GM12878 (cell line): ENCODE data around the gene SFMBT1. TPM values are rescaled to one million over a fixed set of nuclear protein-coding genes. Genes with fewer than 3 reads are reported as not detected.

Source experiments
- ATAC-seq: fragments of 200-7000 bp; cut with Tn5 transposase; 3 replicates; pipeline ENCODE4 v1.9.1; 2020; ENCODE audit warnings: mild to moderate bottlenecking, moderate library complexity
- BruUV-seq: library from RNA; stranded (reverse); fragments of 400-500 nt; replicated peaks from 2 replicates; lab custom pipeline; 2021; lab: Mats Ljungman, UMichigan
- CTCF ChIA-PET: fragments of 300-600 bp; sonication (Branson Sonifier 250); formaldehyde crosslinking; extraction: SDS; loops from one replicate; lab custom pipeline; 2021; ENCODE audit warnings: inconsistent platforms; lab: Yijun Ruan, JAX
- POLR2A ChIA-PET: fragments of 350-600 bp; formaldehyde crosslinking; extraction: SDS; loops from one replicate; lab custom pipeline; 2021; ENCODE audit warnings: inconsistent platforms; lab: Charles Lee
- RAD21 ChIA-PET: fragments of 300-600 bp; sonication (Branson Sonifier 250); formaldehyde crosslinking; loops from one replicate; lab custom pipeline; 2023; ENCODE audit warnings: antibody characterized with exemption; ENCODE audit not compliant: unreplicated experiment; lab: Charles Lee
- SMC1A ChIA-PET: fragments of 300-600 bp; sonication (Branson Sonifier 250); formaldehyde crosslinking; loops from one replicate; lab custom pipeline; 2023; ENCODE audit not compliant: unreplicated experiment, uncharacterized antibody; lab: Charles Lee
- DNase-seq: peaks from one replicate; pipeline ENCODE4 v3.0.0-alpha.2; 2011; ENCODE audit warnings: low read depth, low spot score
- FAIRE-seq: peaks from 3 replicates; lab custom pipeline; 2011; peaks lifted over from hg19 to GRCh38; lab: Jason Lieb, UNC
- H2AFZ ChIP-seq: 2 replicates; pipeline ENCODE4 v1.6.0; 2011; ENCODE audit warnings: low read depth, low read length, control low read depth; ENCODE audit not compliant: control insufficient read depth
- H3K27ac ChIP-seq: 2 replicates; pipeline ENCODE4 v1.5.1; 2011; ENCODE audit warnings: control low read depth; ENCODE audit not compliant: control insufficient read depth, insufficient read depth
- H3K27me3 ChIP-seq, 2 experiments: replicated peaks in 1 of 2; 2 replicates each; pipeline versions ENCODE4 v1.6.0 to v1.6.1; 2011; ENCODE audit warnings: low read length in 1 of 2; ENCODE audit not compliant: control insufficient read depth in 2 of 2, insufficient read depth in 2 of 2
- H3K36me3 ChIP-seq, 2 experiments: 2 replicates each; pipeline ENCODE4 v1.5.1; 2011; ENCODE audit warnings: low read length in 1 of 2; ENCODE audit not compliant: control insufficient read depth in 2 of 2, insufficient read depth in 2 of 2
- H3K4me1 ChIP-seq: 2 replicates; pipeline ENCODE4 v1.6.1; 2011; ENCODE audit warnings: mild to moderate bottlenecking, low read length, moderate library complexity, mixed read lengths; ENCODE audit not compliant: control insufficient read depth, insufficient read depth
- H3K4me2 ChIP-seq: 2 replicates; pipeline ENCODE4 v1.6.0; 2011; ENCODE audit warnings: control low read depth; ENCODE audit not compliant: control insufficient read depth, insufficient read depth
- H3K4me3 ChIP-seq: fragments of 200-600 bp; sonication (generic); 2 replicates; pipeline ENCODE4 v1.5.1; 2016
- H3K79me2 ChIP-seq: 2 replicates; pipeline ENCODE4 v1.6.0; 2011; ENCODE audit warnings: low read length; ENCODE audit not compliant: control insufficient read depth, insufficient read depth
- H3K9ac ChIP-seq: 2 replicates; pipeline ENCODE4 v1.8.0; 2011; ENCODE audit warnings: low read length, control low read depth, mixed read lengths; ENCODE audit not compliant: control insufficient read depth, insufficient read depth
- H3K9me3 ChIP-seq: replicated peaks from 3 replicates; pipeline ENCODE4 v1.5.1; 2011; ENCODE audit warnings: mild to moderate bottlenecking, low read length; ENCODE audit not compliant: control insufficient read depth, insufficient read depth
- H4K20me1 ChIP-seq: 2 replicates; pipeline ENCODE4 v1.6.0; 2011; ENCODE audit not compliant: control insufficient read depth, insufficient read depth
- CHD4 ChIP-seq: fragments of 200-600 bp; sonication (generic); IDR thresholded peaks from 2 replicates; pipeline ENCODE4 v1.6.1; 2016; ENCODE audit warnings: mild to moderate bottlenecking
- IRF4 ChIP-seq: IDR thresholded peaks from 2 replicates; pipeline ENCODE4 v1.6.1; 2011; ENCODE audit warnings: low read depth, low read length
- JUND ChIP-seq: IDR thresholded peaks from 2 replicates; pipeline ENCODE4 v1.6.1; 2012; ENCODE audit warnings: low read depth, mild to moderate bottlenecking, low read length, improper control_type of control experiment, moderate library complexity
- NFXL1 ChIP-seq: fragments of 450-650 bp; IDR thresholded peaks from 2 replicates; pipeline ENCODE4 v1.6.1; 2017; ENCODE audit warnings: antibody characterized with exemption, mild to moderate bottlenecking, borderline replicate concordance
- ZNF274 ChIP-seq: IDR thresholded peaks from one replicate; pipeline ENCODE4 v1.8.0; 2011; ENCODE audit not compliant: insufficient read length, insufficient read depth
- WGBS: methylation state at CpG from one replicate; pipeline ENCODE4 v1.1.6; 2016; ENCODE audit warnings: low lambda C conversion rate; ENCODE audit not compliant: insufficient replicate concordance, insufficient coverage; ENCODE audit errors: missing lambda C conversion rate; 5-methylcytosine and 5-hydroxymethylcytosine counted together
- in situ Hi-C: fragments of 300-500 bp; cut with MboI; formaldehyde crosslinking; loops from 9 replicates; pipeline ENCODE4 v1.14.3; 2018; ENCODE audit warnings: mixed read lengths
- intact Hi-C: fragments of 100-400 bp; cut with micrococcal nuclease; formaldehyde crosslinking; loops from one replicate; pipeline ENCODE4 v1.14.2; 2022; ENCODE audit not compliant: unreplicated experiment
- polyA plus RNA-seq, 11 experiments: library from polyadenylated mRNA; depleted of rRNA in 4 of 11; unstranded in 6 of 11; stranded (reverse) in 5 of 11; fragments of >200 nt; fragmentation: Nextera tagmentation in 4 of 11; fragmentation: Illumina TruSeq in 1 of 11; extraction: Ambion mirVana in 4 of 11; extraction: Trizol in 1 of 11; gene quantifications; 1 replicate in 1 of 11; 2 replicates in 10 of 11; pipeline versions ENCODE4 v1.2.1 to v1.2.3, GENCODE V29; 2011 to 2016; ENCODE audit warnings: inconsistent platforms in 2 of 11, missing spikeins in 2 of 11, low read depth in 1 of 11
- total RNA-seq, 4 experiments: library from RNA; depleted of rRNA in 3 of 4; stranded (reverse); fragments of >200 nt in 3 of 4; fragmentation: Illumina TruSeq in 1 of 4; extraction: Trizol in 1 of 4; gene quantifications; 2 replicates each; pipeline versions ENCODE4 v1.2.1 to v1.2.3, GENCODE V29; 2013 to 2021
- TF ChIP-seq, protein P1 (sequence below): fragments of 450-650 bp; IDR thresholded peaks from 2 replicates; pipeline ENCODE4 v1.6.1; 2018; ENCODE audit warnings: mild to moderate bottlenecking, low read depth, moderate library complexity; ENCODE audit not compliant: partially characterized antibody
- TF ChIP-seq, protein P2 (sequence below): fragments of 450-650 bp; formaldehyde crosslinking; IDR thresholded peaks from 2 replicates; pipeline ENCODE4 v1.4.0; 2020; ENCODE audit warnings: mild to moderate bottlenecking, moderate library complexity
- TF ChIP-seq, protein P3 (sequence below): fragments of 450-650 bp; conservative IDR thresholded peaks from 2 replicates; pipeline ENCODE4 v1.6.1; 2017; ENCODE audit warnings: mild to moderate bottlenecking, moderate library complexity

Gene SFMBT1
- total and polyA plus RNA-seq, 10 of the 15 experiments (the other 5 are each of a cell fraction or from before 2014, with no cell fraction given): 3.2 to 19.5 (median 11.4) TPM

DNA sequence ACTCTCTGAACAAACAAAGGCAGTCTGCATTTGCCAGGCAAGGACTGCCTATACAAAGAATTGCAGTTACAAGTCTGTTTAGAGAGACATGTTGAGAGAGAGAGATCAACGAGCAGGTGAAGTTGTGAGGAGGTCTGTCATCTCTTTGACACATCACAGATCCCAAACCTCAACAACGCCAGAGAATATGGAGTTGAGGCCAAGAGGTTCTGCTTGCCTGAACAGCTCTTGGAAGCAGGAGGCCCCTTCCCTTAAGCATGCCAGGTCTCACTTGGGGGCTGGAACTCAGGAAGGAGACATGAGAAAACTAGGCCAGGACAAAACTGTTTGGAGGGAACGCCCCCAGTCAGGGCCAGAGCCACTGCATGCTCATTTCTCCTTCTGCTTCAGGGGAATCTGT is 188.7 kb downstream of the SFMBT1 start:
- Histone ChIP-seq H3K27me3 (no peaks in the 10 kb centered on the region), H3K4me3 (no peak overlapping the region), H3K4me1 (no peaks in the 10 kb centered on the region; the same call in 1 of the 2 replicates), H3K79me2 (no peaks in the 10 kb centered on the region), H4K20me1 (no peaks in the 10 kb centered on the region), H2AFZ (no peak overlapping the region), H3K27ac (no peak overlapping the region), H3K9ac (no peak overlapping the region), H3K9me3 (no peaks in the 10 kb centered on the region), H3K36me3 (peaks cover 2 to 6% of the 10 kb centered on the region in 2 experiments; a peak in 2 of 4 replicates), H3K4me2 (no peak overlapping the region)
- no peak for DNase-seq
- ChIA-PET SMC1A (no interaction called here), POLR2A (no interaction called here), CTCF (interaction anchor here (0.6 to 2.1 kb wide), 2 partner anchors 9 to 284 kb away, joined by 3 to 5 read pairs; no protein-coding TSS in a partner anchor), RAD21 (no interaction called here)
- intact Hi-C loops (no loop called here), in situ Hi-C loops (no loop called here)
- TF ChIP-seq IRF4: no peak
- TF ChIP-seq, protein P1, sequence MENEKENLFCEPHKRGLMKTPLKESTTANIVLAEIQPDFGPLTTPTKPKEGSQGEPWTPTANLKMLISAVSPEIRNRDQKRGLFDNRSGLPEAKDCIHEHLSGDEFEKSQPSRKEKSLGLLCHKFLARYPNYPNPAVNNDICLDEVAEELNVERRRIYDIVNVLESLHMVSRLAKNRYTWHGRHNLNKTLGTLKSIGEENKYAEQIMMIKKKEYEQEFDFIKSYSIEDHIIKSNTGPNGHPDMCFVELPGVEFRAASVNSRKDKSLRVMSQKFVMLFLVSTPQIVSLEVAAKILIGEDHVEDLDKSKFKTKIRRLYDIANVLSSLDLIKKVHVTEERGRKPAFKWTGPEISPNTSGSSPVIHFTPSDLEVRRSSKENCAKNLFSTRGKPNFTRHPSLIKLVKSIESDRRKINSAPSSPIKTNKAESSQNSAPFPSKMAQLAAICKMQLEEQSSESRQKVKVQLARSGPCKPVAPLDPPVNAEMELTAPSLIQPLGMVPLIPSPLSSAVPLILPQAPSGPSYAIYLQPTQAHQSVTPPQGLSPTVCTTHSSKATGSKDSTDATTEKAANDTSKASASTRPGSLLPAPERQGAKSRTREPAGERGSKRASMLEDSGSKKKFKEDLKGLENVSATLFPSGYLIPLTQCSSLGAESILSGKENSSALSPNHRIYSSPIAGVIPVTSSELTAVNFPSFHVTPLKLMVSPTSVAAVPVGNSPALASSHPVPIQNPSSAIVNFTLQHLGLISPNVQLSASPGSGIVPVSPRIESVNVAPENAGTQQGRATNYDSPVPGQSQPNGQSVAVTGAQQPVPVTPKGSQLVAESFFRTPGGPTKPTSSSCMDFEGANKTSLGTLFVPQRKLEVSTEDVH: no peak
- ATAC-seq: no peak
- WGBS: 77% methylated on average over 3 of the region's 3 CpGs
- no peak for FAIRE-seq
- no TSS peak for BruUV-seq

DNA sequence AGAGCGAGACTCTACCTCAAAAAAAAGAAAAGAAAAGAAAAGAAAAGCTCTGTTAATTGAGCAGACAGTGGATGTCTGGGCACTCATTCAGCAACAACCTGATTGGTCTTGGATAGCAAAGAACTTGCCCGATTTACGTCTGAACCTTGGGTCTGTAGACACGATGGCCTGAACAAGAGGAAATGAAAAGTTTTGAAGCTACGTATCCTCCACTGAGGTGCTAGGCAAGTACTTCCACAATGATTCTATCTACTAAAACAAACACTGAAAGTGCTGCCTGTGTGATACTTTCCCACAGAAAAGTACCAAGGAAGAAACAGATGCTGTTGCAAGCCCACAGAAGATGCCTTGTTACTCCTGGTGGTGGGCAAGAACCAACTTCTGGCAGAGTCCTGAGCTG is 189.2 kb downstream of the SFMBT1 start:
- Histone ChIP-seq H3K79me2 (no peaks in the 10 kb centered on the region), H3K9ac (no peak overlapping the region), H3K27ac (no peak overlapping the region), H3K4me2 (no peak overlapping the region), H3K27me3 (no peaks in the 10 kb centered on the region), H3K36me3 (peaks cover 6% of the 10 kb centered on the region in 2 experiments; a peak in 3 of 4 replicates), H4K20me1 (no peaks in the 10 kb centered on the region), H3K4me1 (no peaks in the 10 kb centered on the region; the same call in 1 of the 2 replicates), H2AFZ (no peak overlapping the region), H3K9me3 (no peaks in the 10 kb centered on the region), H3K4me3 (no peak overlapping the region)
- ChIA-PET SMC1A (no interaction called here), POLR2A (no interaction called here), RAD21 (no interaction called here), CTCF (interaction anchor here (0.6 to 2.1 kb wide), 2 partner anchors 8 to 283 kb away, joined by 3 to 5 read pairs; no protein-coding TSS in a partner anchor)
- in situ Hi-C loops (no loop called here), intact Hi-C loops (no loop called here)
- FAIRE-seq (no peak), DNase-seq (no peak), ATAC-seq (no peak)
- WGBS: 79% methylated on average over 5 of the region's 5 CpGs
- BruUV-seq: no TSS peak
- TF ChIP-seq, protein P2, sequence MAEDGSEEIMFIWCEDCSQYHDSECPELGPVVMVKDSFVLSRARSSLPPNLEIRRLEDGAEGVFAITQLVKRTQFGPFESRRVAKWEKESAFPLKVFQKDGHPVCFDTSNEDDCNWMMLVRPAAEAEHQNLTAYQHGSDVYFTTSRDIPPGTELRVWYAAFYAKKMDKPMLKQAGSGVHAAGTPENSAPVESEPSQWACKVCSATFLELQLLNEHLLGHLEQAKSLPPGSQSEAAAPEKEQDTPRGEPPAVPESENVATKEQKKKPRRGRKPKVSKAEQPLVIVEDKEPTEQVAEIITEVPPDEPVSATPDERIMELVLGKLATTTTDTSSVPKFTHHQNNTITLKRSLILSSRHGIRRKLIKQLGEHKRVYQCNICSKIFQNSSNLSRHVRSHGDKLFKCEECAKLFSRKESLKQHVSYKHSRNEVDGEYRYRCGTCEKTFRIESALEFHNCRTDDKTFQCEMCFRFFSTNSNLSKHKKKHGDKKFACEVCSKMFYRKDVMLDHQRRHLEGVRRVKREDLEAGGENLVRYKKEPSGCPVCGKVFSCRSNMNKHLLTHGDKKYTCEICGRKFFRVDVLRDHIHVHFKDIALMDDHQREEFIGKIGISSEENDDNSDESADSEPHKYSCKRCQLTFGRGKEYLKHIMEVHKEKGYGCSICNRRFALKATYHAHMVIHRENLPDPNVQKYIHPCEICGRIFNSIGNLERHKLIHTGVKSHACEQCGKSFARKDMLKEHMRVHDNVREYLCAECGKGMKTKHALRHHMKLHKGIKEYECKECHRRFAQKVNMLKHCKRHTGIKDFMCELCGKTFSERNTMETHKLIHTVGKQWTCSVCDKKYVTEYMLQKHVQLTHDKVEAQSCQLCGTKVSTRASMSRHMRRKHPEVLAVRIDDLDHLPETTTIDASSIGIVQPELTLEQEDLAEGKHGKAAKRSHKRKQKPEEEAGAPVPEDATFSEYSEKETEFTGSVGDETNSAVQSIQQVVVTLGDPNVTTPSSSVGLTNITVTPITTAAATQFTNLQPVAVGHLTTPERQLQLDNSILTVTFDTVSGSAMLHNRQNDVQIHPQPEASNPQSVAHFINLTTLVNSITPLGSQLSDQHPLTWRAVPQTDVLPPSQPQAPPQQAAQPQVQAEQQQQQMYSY (CRISPR knock-in tag): no peak
- TF ChIP-seq NFXL1 (no peak), CHD4 (no peak), JUND (no peak), ZNF274 (no peak)
- TF ChIP-seq, protein P3, sequence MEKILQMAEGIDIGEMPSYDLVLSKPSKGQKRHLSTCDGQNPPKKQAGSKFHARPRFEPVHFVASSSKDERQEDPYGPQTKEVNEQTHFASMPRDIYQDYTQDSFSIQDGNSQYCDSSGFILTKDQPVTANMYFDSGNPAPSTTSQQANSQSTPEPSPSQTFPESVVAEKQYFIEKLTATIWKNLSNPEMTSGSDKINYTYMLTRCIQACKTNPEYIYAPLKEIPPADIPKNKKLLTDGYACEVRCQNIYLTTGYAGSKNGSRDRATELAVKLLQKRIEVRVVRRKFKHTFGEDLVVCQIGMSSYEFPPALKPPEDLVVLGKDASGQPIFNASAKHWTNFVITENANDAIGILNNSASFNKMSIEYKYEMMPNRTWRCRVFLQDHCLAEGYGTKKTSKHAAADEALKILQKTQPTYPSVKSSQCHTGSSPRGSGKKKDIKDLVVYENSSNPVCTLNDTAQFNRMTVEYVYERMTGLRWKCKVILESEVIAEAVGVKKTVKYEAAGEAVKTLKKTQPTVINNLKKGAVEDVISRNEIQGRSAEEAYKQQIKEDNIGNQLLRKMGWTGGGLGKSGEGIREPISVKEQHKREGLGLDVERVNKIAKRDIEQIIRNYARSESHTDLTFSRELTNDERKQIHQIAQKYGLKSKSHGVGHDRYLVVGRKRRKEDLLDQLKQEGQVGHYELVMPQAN: no peak
